ENCODE measurements around the gene CSAD. TPM values are rescaled to one million over a fixed set of nuclear protein-coding genes. Genes with fewer than 3 reads are reported as not detected.

Gene CSAD
- total RNA-seq, 1 donor from 2014 or later = 10.4 TPM

GRCh38 chr12:53211476-53212381, 31.0 kb upstream of the CSAD start:
- peak; percentile 55 for TF ChIP-seq CTCF (conservative IDR thresholded peaks at IDR 0.05; ENCODE audit: low read depth, low read length)
- H3K4me3 ChIP-seq (ENCODE audit: low read depth, low read length) = no peak overlapping the region
- DNase-seq (ENCODE audit: low read depth) = no peak

GRCh38 chr12:53210843-53211242, 30.1 kb upstream of the CSAD start:
- TF ChIP-seq CTCF (conservative IDR thresholded peaks at IDR 0.05; ENCODE audit: low read depth, low read length) = no peak
- DNase-seq (ENCODE audit: low read depth) = no peak
- no peak overlapping the region for H3K4me3 ChIP-seq (ENCODE audit: low read depth, low read length)

GRCh38 chr12:53208877-53209463, 28.2 kb upstream of the CSAD start:
- no peak overlapping the region for H3K4me3 ChIP-seq (ENCODE audit: low read depth, low read length)
- no peak for TF ChIP-seq CTCF (conservative IDR thresholded peaks at IDR 0.05; ENCODE audit: low read depth, low read length)
- DNase-seq (ENCODE audit: low read depth) = no peak

- H3K4me3 ChIP-seq (ENCODE audit: low read depth, low read length) = no peak overlapping the region
- DNase-seq (ENCODE audit: low read depth) = no peak
- TF ChIP-seq CTCF (conservative IDR thresholded peaks at IDR 0.05; ENCODE audit: low read depth, low read length) = no peak
Observed at GRCh38 chr12:53208435-53208834, 27.7 kb upstream of the CSAD start.

- DNase-seq (ENCODE audit: low read depth) = no peak
- TF ChIP-seq CTCF (conservative IDR thresholded peaks at IDR 0.05; ENCODE audit: low read depth, low read length) = no peak
- no peak within 1 kb of the TSS for H3K4me3 ChIP-seq (ENCODE audit: low read depth, low read length)
Observed at GRCh38 chr12:53207042-53207441, 26.3 kb upstream of the CSAD start, which contains the start of gene ITGB7. TSS of gene ITGB7 (minus strand) at chr12:53207251. CDS start at chr12:53200443, 6,808 bp downstream.

GRCh38 chr12:53205747-53206419, 25.2 kb upstream of the CSAD start:
- no peak for DNase-seq (ENCODE audit: low read depth)
- no peak for TF ChIP-seq CTCF (conservative IDR thresholded peaks at IDR 0.05; ENCODE audit: low read depth, low read length)
- no peak overlapping the region for H3K4me3 ChIP-seq (ENCODE audit: low read depth, low read length)

Measured in epithelial cell of proximal tubule (primary cell).